GM18858 (cell line): ENCODE data around the gene FRMD4A.

Experiments used
- ATAC-seq: cut with Tn5 transposase; IDR thresholded peaks from one replicate; pipeline ENCODE4 v1.9.1; 2021; ENCODE audit not compliant: unreplicated experiment

Gene FRMD4A

GRCh38 chr10:13604357-13605040 is 726.2 kb downstream of the FRMD4A start:
- ATAC-seq: no peak

DNA sequence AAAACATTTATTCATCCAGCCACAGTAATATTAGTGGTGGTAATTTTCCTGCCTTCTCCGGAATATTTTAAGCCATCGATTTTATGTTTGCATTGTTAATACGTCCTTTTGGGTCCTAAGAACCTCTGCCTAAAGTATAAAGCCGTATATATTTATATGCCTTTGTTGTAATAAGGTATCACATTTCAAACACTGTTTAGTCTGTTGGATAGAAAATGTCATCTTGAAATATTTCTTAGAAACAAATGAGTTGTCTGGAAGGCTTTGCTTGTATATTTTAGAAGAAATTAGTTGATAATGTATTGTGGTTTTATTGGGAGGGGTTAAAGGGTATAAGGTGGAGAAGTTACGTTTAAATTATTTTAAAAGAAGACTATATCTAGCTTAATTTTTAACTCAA is 732.8 kb downstream of the FRMD4A start:
- ATAC-seq: no peak

DNA sequence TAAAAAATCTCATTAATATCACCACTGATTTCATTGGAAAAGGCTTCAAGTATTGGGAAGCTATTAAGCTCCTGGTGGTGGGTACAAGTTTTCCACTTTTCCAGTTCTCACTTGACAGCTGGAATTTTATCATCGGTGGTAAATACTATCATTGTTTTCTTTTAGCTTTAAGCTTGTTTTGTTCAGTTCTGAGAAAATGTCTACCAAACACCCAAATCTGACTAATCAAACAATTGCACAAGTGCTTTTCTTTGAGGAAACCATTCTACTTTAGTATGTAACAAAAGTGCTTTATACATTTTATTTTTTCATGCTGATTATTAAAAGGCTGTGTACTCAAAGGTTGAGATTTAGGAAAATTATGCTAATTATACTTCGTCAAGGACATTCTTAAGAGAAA is 736.1 kb downstream of the FRMD4A start:
- ATAC-seq: no peak
